ENCODE results near the gene ATP2B1.
"Not testable (repeated sequence)": the region's sequence is repeated elsewhere in the genome, so short reads cannot be mapped to it uniquely, and the experiment has no call there.

ATP2B1 gene

GRCh38 chr12:89710873-89711750 is 2.5 kb upstream of the ATP2B1 start:
- no peak for DNase-seq

- DNase-seq: peak; percentile 63
These were observed 1.6 kb upstream of the ATP2B1 start for GRCh38 chr12:89709995-89710872.

GRCh38 chr12:89709157-89709994 is 738 bp upstream of the ATP2B1 start:
- DNase-seq: peak; percentile 97

GRCh38 chr12:89707703-89708564 is 704 bp downstream of the ATP2B1 start:
- DNase-seq: peak; percentile 60

GRCh38 chr12:89706986-89707702 is 1.5 kb downstream of the ATP2B1 start:
- no peak for DNase-seq

- no peak for DNase-seq
These were observed 2.1 kb downstream of the ATP2B1 start for GRCh38 chr12:89706551-89706950.

- DNase-seq: no peak
These were observed 4.2 kb downstream of the ATP2B1 start for GRCh38 chr12:89704457-89704856.

GRCh38 chr12:89703768-89704167 is 4.9 kb downstream of the ATP2B1 start:
- DNase-seq: no peak

- no peak for DNase-seq
These were observed 6.1 kb downstream of the ATP2B1 start for GRCh38 chr12:89702503-89702902.

- no peak for DNase-seq
These were observed 6.9 kb downstream of the ATP2B1 start for GRCh38 chr12:89701606-89702206.

GRCh38 chr12:89700191-89700810 is 8.3 kb downstream of the ATP2B1 start:
- DNase-seq: no peak

GRCh38 chr12:89698607-89699006 is 10.0 kb downstream of the ATP2B1 start:
- no peak for DNase-seq

GRCh38 chr12:89697728-89698127 is 10.9 kb downstream of the ATP2B1 start:
- not testable (repeated sequence) for DNase-seq

- no peak for DNase-seq
These were observed 11.3 kb downstream of the ATP2B1 start for GRCh38 chr12:89697296-89697695.

- no peak for DNase-seq
These were observed 12.8 kb downstream of the ATP2B1 start for GRCh38 chr12:89695830-89696229.

- no peak for DNase-seq
These were observed 13.5 kb downstream of the ATP2B1 start for GRCh38 chr12:89695100-89695499.

GRCh38 chr12:89694542-89694941 is 14.1 kb downstream of the ATP2B1 start:
- no peak for DNase-seq

GRCh38 chr12:89693639-89694202 is 14.9 kb downstream of the ATP2B1 start:
- no peak for DNase-seq

- DNase-seq: no peak
These were observed 16.2 kb downstream of the ATP2B1 start for GRCh38 chr12:89692439-89692838.

GRCh38 chr12:89691659-89692058 is 17.0 kb downstream of the ATP2B1 start:
- no peak for DNase-seq

All from activated CD4-positive, CD25-positive, alpha-beta regulatory T cell treated with anti-CD3 and anti-CD28 coated beads, Interleukin-2, amount 50 U/mL, for 72 hours (primary cell).